Bronchial epithelial cell (primary cell): ENCODE results near the gene VAV2. TPM values are rescaled to one million over a fixed set of nuclear protein-coding genes. Genes with fewer than 3 reads are reported as not detected.

Experiments used
- DNase-seq: peaks from one replicate; pipeline ENCODE4 v3.0.0-alpha.2; 2010; ENCODE audit warnings: low read depth
- FAIRE-seq: peaks from 2 replicates; lab custom pipeline; 2011; peaks lifted over from hg19 to GRCh38; lab: Jason Lieb, UNC
- H3K27me3 ChIP-seq: 2 replicates; pipeline ENCODE4 v1.5.1; 2011; ENCODE audit warnings: low read length; ENCODE audit not compliant: control insufficient read depth, insufficient read depth
- H3K36me3 ChIP-seq: 2 replicates; pipeline ENCODE4 v1.5.1; 2011; ENCODE audit warnings: low read length; ENCODE audit not compliant: control insufficient read depth, insufficient read depth
- H3K4me3 ChIP-seq: 2 replicates; pipeline ENCODE4 v1.5.1; 2011; ENCODE audit warnings: mild to moderate bottlenecking, low read depth, low read length, control low read depth
- CTCF ChIP-seq: IDR thresholded peaks from 2 replicates; pipeline ENCODE4 v1.5.1; 2011; ENCODE audit warnings: mild to moderate bottlenecking, moderate library complexity, low read length, control low read depth, inconsistent platforms; ENCODE audit not compliant: insufficient read depth, severe bottlenecking
- total RNA-seq: library from RNA; depleted of rRNA; stranded (reverse); fragments of >200 nt; gene quantifications from 2 replicates; pipeline ENCODE4 v1.2.1, GENCODE V29; 2014

Gene VAV2
- total RNA-seq, 1 donor from 2014 or later, result 46.6 TPM

- Histone ChIP-seq H3K36me3 (no peaks in the 10 kb centered on the region), H3K27me3 (peaks cover 2% of the 10 kb centered on the region), H3K4me3 (no peak overlapping the region)
- FAIRE-seq (no peak), DNase-seq (no peak)
- no peak for TF ChIP-seq CTCF
These were observed 261.0 kb downstream of the VAV2 start for GRCh38 chr9:133730994-133731715.

GRCh38 chr9:133729617-133730281 lies 262.4 kb downstream of the VAV2 start:
- peak; percentile 32 for FAIRE-seq
- H3K27me3 ChIP-seq, result no peaks in the 10 kb centered on the region
- DNase-seq, result no peak
- TF ChIP-seq CTCF, result peak; percentile 2
- H3K4me3 ChIP-seq, result no peak overlapping the region
- no peaks in the 10 kb centered on the region for H3K36me3 ChIP-seq

- Histone ChIP-seq H3K36me3 (no peaks in the 10 kb centered on the region), H3K4me3 (no peak overlapping the region), H3K27me3 (no peaks in the 10 kb centered on the region)
- no peak for TF ChIP-seq CTCF
- FAIRE-seq (no peak), DNase-seq (no peak)
These were observed 263.1 kb downstream of the VAV2 start for GRCh38 chr9:133728856-133729616.

GRCh38 chr9:133727876-133728441 lies 264.2 kb downstream of the VAV2 start:
- Histone ChIP-seq H3K27me3 (no peaks in the 10 kb centered on the region), H3K36me3 (no peaks in the 10 kb centered on the region), H3K4me3 (no peak overlapping the region)
- no peak for FAIRE-seq
- no peak for DNase-seq
- no peak for TF ChIP-seq CTCF

- H3K36me3 ChIP-seq, result no peaks in the 10 kb centered on the region
- no peak for TF ChIP-seq CTCF
- FAIRE-seq (no peak), DNase-seq (no peak)
- no peak overlapping the region for H3K4me3 ChIP-seq
- H3K27me3 ChIP-seq, result no peaks in the 10 kb centered on the region
These were observed 264.7 kb downstream of the VAV2 start for GRCh38 chr9:133727277-133727875.
